Vagina (tissue), 2 donors: ENCODE data around the gene SQSTM1. TPM values are rescaled to one million over a fixed set of nuclear protein-coding genes. Genes with fewer than 3 reads are reported as not detected.

Experiments used
- DNase-seq, 2 donors: peaks; one replicate each; pipeline ENCODE4 v3.0.0-alpha.2; 2017; ENCODE audit errors: extremely low spot score in 2 of 2
- H3K27ac ChIP-seq: fragments of 200-600 bp; sonication (generic); one replicate; pipeline ENCODE4 v1.5.1; 2019
- H3K27me3 ChIP-seq: fragments of 200-600 bp; sonication (generic); one replicate; pipeline ENCODE4 v1.5.1; 2019
- H3K36me3 ChIP-seq, 2 donors: fragments of 200-600 bp; sonication (generic); one replicate each; pipeline ENCODE4 v1.5.1; 2017 to 2019
- H3K4me1 ChIP-seq: fragments of 200-600 bp; sonication (generic); one replicate; pipeline ENCODE4 v1.5.1; 2019
- H3K4me3 ChIP-seq, 2 donors: fragments of 200-600 bp; sonication (generic); 1 replicate in 1 of 2; 2 replicates in 1 of 2; pipeline ENCODE4 v1.5.1; 2016 to 2019
- H3K9me3 ChIP-seq: fragments of 200-600 bp; sonication (generic); one replicate; pipeline ENCODE4 v1.5.1; 2019
- POLR2A ChIP-seq, 2 donors: fragments of 450-650 bp; IDR thresholded peaks; one replicate each; pipeline ENCODE4 v1.6.1; 2017; ENCODE audit warnings: antibody characterized with exemption in 2 of 2, mild to moderate bottlenecking in 2 of 2, moderate library complexity in 2 of 2
- POLR2AphosphoS5 ChIP-seq, 2 donors: sonication (generic); formaldehyde crosslinking; IDR thresholded peaks; one replicate each; pipeline ENCODE4 v1.9.0; 2017; ENCODE audit warnings: antibody characterized with exemption in 2 of 2, mild to moderate bottlenecking in 2 of 2, low read depth in 1 of 2; ENCODE audit not compliant: insufficient read depth in 1 of 2
- intact Hi-C: fragments of 100-400 bp; cut with DNase I; formaldehyde crosslinking; loops from one replicate; pipeline ENCODE4 v1.15.1; 2023
- total RNA-seq: library from RNA; depleted of rRNA; stranded (reverse); fragments of >200 nt; gene quantifications from one replicate; pipeline ENCODE4 v1.2.3, GENCODE V29; 2016
- TF ChIP-seq, protein P1 (sequence below), 3 experiments: fragments of 450-650 bp in 2 of 3; fragments of 200-600 bp in 1 of 3; sonication (generic) in 1 of 3; IDR thresholded peaks; one replicate each; pipeline ENCODE4 v1.5.1; 2017 to 2019; ENCODE audit warnings: antibody characterized with exemption in 3 of 3, mild to moderate bottlenecking in 2 of 3, moderate library complexity in 2 of 3

SQSTM1 gene
- total RNA-seq, 1 donor from 2014 or later = 373 TPM

DNA sequence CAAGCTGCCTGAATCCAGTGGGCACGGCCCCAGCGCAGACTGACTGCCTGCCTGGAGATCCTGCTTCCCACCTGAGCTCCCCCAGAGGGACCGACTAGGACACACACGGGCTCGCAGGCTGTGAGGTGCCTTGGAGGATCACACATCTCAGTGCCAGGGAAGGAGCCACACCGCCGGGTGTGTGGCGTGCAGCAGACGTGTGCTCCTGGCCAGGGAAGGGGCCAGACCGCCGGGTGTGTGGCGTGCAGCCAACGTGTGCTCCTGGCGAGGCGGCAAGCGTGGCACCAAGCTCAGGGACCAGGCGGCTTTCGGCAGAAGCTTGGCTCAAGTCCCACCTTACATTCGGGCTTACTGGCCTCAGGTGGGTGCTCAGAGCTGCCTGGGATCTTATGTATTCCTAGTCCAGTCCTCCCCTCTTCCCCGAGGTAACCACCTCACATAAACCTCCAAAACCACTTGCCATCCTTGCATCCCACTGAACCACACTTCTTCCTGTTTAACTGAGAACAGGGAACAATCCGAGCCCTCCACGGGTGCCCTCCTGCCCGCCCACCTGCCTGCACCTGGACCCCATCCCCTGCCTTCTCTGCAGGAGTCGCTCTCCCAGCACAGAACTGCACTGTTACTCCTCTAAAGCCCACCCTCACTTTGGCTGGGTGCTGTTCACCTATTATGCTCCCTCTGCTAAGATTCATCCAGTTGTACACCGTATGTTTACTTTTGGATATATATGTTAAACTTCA, 60.3 kb downstream of the SQSTM1 start:
- DNase-seq = no peak
- Histone ChIP-seq H3K27ac (no peak overlapping the region), H3K36me3 (peaks cover 0 to 62% of the 10 kb centered on the region in 2 donors), H3K4me3 (no peak overlapping the region), H3K4me1 (peaks cover 3% of the 10 kb centered on the region), H3K9me3 (peaks cover 7% of the 10 kb centered on the region), H3K27me3 (no peaks in the 10 kb centered on the region)
- intact Hi-C loops = no loop called here
- TF ChIP-seq POLR2A (IDR thresholded peaks at IDR 0.05) (no peak), POLR2AphosphoS5 (IDR thresholded peaks at IDR 0.05; ENCODE audit: insufficient read depth in 1 of 2, low read depth in 1 of 2) (no peak)
- TF ChIP-seq, protein P1, sequence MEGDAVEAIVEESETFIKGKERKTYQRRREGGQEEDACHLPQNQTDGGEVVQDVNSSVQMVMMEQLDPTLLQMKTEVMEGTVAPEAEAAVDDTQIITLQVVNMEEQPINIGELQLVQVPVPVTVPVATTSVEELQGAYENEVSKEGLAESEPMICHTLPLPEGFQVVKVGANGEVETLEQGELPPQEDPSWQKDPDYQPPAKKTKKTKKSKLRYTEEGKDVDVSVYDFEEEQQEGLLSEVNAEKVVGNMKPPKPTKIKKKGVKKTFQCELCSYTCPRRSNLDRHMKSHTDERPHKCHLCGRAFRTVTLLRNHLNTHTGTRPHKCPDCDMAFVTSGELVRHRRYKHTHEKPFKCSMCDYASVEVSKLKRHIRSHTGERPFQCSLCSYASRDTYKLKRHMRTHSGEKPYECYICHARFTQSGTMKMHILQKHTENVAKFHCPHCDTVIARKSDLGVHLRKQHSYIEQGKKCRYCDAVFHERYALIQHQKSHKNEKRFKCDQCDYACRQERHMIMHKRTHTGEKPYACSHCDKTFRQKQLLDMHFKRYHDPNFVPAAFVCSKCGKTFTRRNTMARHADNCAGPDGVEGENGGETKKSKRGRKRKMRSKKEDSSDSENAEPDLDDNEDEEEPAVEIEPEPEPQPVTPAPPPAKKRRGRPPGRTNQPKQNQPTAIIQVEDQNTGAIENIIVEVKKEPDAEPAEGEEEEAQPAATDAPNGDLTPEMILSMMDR (IDR thresholded peaks at IDR 0.05) = no peak

DNA sequence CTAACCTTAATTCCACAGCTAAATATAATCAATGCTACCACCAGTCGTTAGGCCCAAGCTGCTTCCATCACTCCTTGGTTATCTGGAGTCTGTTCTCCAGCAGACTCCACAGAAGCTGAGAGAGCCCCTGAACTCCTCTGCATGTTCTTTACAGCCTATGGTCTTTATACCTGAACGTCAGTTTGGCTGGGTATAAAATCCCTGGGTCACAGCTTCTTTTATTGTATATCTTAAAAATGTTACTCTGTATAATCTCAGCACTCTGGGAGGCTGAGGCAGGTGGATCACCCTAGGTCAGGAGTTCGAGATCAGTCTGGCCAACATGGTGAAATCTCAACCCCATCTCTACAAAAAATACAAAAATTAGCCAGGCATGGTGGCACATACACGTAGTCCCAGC, 61.6 kb downstream of the SQSTM1 start:
- Histone ChIP-seq H3K4me1 (no peaks in the 10 kb centered on the region), H3K36me3 (peaks cover 0 to 59% of the 10 kb centered on the region in 2 donors), H3K27me3 (no peaks in the 10 kb centered on the region), H3K27ac (no peak overlapping the region), H3K9me3 (peaks cover 7% of the 10 kb centered on the region), H3K4me3 (no peak overlapping the region)
- intact Hi-C loops = no loop called here
- TF ChIP-seq POLR2AphosphoS5 (IDR thresholded peaks at IDR 0.05; ENCODE audit: insufficient read depth in 1 of 2, low read depth in 1 of 2) = no peak
- no peak for TF ChIP-seq POLR2A (IDR thresholded peaks at IDR 0.05)
- TF ChIP-seq, protein P1 (IDR thresholded peaks at IDR 0.05) = no peak
- no peak for DNase-seq

DNA sequence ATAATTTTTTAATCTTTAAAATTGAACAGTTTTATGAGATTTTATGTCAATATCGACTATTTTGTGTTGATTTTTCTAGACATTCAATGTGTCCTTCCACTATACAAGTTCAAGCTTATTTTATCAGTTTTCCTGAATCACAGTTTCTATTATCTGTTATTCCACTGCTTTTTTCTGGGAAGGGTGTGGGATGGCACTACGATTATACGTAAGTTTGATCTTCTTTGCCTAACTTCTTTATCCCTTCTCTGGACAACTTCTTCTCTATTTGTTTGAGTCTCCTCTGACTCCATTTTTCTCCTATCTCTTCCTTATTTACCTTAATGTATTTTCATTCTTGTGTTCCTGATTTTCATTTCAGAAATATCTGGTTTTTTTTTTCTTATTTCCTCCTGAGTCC, 62.5 kb downstream of the SQSTM1 start:
- intact Hi-C loops = no loop called here
- Histone ChIP-seq H3K4me1 (no peaks in the 10 kb centered on the region), H3K4me3 (no peak overlapping the region), H3K27ac (no peak overlapping the region), H3K36me3 (peaks cover 0 to 64% of the 10 kb centered on the region in 2 donors), H3K27me3 (no peaks in the 10 kb centered on the region), H3K9me3 (peaks cover 7% of the 10 kb centered on the region)
- TF ChIP-seq, protein P1 (IDR thresholded peaks at IDR 0.05) = no peak
- TF ChIP-seq POLR2AphosphoS5 (IDR thresholded peaks at IDR 0.05; ENCODE audit: insufficient read depth in 1 of 2, low read depth in 1 of 2) = no peak
- TF ChIP-seq POLR2A (IDR thresholded peaks at IDR 0.05) = no peak
- no peak for DNase-seq

DNA sequence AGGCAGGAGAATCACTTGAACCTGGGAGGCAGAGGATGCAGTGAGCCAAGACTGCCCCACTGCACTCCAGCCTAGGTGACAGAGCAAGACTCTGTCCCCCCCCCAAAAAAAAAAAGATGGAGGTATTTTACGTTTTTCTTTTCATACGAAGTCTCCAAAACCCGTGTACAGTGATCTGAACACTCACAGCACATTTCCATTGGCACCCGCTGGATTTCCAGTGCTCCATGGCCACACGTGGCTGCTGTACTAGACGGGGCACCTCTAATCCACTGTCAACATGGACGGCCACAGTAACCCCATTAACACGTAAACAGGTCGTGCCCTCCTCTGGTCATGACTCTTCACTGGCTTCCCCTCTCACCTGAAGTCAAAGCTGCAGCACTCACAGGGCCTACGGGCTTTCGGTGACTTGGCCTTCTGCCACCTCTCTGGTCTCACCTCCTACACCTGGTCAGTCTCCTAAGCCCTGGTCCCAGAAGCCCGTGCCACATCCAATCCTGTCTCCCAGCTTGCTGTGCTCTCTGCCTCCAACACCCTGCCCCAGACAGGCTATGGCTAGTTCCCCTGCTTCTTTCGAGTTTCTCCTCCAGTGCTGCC, 64.9 kb downstream of the SQSTM1 start:
- Histone ChIP-seq H3K9me3 (peaks cover 7% of the 10 kb centered on the region), H3K4me3 (no peak overlapping the region), H3K36me3 (peaks cover 0 to 73% of the 10 kb centered on the region in 2 donors), H3K27me3 (no peaks in the 10 kb centered on the region), H3K27ac (no peak overlapping the region), H3K4me1 (no peaks in the 10 kb centered on the region)
- intact Hi-C loops = no loop called here
- DNase-seq = no peak
- TF ChIP-seq POLR2A (IDR thresholded peaks at IDR 0.05) (no peak), POLR2AphosphoS5 (IDR thresholded peaks at IDR 0.05; ENCODE audit: insufficient read depth in 1 of 2, low read depth in 1 of 2) (no peak)
- TF ChIP-seq, protein P1 (IDR thresholded peaks at IDR 0.05) = no peak
